ENCODE measurements around the gene C16orf86.
"Not testable (repeated sequence)": the region's sequence is repeated elsewhere in the genome, so short reads cannot be mapped to it uniquely, and the experiment has no call there.

C16orf86 gene

DNA sequence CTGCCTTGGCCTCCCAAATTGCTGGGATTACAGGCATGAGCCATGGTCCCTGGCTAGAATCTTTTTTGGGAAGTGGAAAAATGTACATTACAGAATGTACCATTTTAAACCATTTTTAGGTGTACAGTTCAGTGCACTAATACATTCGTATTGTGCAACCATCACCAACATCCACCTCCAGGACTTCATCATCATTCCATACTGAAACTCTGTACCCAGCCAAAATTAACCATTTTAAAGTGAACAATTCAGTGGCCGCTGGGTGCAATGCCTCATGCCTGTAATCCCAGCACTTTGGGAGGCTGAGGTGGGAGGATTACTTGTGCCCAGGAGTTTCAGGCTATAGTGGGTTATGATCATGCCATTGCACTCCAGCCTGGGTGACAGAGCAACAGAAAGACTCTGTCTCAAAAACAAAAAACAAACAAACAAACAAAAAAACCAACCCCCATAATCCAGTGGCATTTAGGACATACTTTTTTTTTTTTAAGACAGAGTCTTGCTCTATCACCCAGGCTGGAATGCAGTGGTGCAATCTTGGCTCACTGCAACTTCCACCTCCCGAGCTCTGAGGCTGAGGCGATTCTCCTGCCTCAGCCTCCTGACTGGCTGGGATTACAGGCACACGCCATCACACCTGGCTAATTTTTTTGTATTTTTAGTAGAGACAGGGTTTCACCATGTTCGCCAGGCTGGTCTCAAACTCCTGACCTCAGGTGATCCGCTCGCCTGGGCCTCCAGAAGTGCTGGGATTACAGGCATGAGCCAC, 27.1 kb downstream of the C16orf86 start:
- not testable (repeated sequence) for DNase-seq (ENCODE audit: low read depth)

DNA sequence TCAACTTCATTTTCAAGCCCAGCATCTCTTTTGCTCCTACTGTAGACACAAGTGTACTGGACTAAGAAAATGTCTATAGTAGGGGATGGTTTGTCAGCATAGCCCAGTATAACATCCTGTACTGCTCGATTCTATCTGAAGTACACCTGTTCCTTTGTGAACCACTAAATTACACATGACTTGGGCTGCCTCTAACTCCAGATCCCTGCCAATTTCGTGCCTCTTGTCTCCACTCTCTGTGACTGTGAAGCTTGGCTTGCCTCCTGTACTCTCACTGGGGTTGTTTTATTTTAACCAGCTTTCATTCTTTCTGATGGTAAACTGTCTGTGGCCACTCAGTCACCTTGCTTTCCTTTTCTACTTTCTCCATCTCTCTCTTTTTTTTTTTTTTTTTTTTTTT, 28.0 kb downstream of the C16orf86 start:
- no peak for DNase-seq (ENCODE audit: low read depth)

DNA sequence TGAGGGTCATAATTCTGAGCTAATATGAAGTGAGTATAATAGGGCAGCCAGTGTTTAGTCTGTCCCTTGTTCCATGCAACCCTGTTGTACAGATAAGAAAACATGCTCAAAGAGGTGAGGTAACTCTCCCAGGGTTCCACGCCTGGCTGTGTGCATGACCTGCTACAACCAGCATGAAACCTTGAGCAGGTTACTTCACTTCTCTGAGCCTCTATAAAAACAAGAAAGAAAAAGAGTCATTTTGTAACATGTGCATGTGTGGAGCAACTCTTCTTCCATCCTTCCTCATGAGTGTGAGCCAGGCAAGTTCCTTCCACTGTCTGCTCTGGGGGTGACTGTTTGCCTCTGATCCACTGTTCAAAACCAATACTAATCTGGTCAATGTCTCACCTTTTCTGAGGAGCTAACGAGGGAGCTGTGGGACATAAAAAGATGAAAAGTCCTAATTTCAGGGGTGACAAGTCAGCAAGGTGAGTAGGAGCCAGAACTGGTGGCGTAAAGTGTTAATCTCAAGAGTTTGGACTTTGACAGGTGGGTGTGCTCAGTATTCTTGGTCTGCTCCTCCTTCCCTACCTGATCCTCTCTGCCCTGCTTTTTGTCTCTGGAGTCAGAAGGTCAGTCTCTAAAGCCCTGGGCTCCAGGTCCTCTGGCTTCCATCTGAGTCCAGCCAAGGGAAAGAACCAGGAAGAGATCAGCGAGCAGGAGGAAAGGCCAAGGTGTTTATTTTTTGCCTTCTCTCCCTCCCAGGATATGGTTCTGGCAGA, 31.0 kb downstream of the C16orf86 start:
- DNase-seq (ENCODE audit: low read depth) = no peak

DNA sequence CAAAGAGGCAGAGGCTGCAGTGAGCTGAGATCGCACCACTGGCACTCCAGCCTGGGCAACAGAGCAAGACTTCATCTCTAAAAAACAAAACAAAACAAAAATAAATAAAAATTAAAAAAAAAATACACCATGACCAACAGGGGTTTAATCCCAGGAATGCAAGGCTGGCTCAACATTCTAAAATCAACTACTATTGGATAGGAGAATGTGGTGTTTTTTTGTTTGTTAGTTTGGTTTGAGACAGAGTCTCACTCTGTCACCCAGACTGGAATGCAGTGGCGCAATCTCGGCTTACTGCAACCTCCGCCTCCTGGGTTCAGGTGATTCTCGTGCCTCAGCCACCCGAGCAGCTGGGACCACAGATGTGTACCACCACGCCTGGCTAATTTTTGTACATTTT, 32.7 kb downstream of the C16orf86 start:
- no peak for DNase-seq (ENCODE audit: low read depth)

DNA sequence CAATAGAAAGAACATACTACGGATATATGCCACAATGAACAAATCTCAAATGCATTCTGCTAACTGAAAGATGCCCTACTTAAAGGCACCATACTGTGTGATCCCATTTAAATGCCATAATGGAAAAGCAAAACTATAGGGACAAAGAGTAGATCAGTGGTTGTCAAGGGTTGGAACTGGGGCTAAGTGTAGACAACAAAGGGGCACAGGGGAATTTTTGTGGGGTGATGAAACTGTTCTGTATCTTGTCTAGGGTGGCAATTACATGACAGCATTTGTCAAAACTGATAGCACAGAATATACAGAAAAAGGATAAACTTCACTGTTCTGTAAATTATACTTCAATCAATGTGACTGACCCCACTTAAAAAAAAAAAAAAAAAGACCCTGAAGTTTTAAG, 34.8 kb downstream of the C16orf86 start:
- DNase-seq (ENCODE audit: low read depth) = no peak

DNA sequence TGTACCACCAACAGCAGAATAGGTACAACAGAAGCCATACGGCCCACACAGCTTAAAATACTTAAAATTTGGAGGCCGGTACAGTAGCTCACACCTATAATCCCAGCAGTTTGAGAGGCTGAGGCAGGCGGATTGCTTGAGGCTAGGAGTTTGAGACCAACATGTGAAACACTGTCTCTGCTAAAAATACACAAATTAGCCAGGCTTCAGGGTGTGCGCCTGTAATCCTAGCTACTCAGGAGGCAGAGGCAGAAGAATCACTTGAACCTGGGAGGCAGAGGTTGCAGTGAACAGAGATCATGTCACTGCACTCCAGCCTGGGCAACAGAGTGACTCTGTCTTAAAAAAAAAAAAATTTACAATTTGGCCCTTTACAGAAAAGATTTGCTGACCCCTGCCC, 35.5 kb downstream of the C16orf86 start:
- DNase-seq (ENCODE audit: low read depth) = no peak

DNA sequence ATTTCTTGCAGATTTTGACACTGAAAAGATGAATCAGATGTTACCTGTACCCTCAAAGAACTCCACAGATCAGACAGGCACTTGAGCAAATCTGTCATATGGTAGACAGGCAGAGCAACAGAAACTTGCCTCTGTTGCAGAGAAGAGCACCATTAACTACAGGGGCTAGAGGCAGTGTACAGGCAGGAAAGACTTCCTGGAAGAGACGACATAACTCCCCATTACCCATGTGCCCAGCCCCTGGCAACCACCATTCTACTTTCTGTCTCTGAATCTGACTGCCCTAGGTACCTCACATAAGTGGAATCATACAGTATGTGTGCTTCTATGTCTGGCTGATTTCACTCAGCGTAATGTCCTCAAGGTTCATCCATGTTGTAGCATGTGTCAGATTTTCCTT, 37.0 kb downstream of the C16orf86 start:
- DNase-seq (ENCODE audit: low read depth) = no peak

DNA sequence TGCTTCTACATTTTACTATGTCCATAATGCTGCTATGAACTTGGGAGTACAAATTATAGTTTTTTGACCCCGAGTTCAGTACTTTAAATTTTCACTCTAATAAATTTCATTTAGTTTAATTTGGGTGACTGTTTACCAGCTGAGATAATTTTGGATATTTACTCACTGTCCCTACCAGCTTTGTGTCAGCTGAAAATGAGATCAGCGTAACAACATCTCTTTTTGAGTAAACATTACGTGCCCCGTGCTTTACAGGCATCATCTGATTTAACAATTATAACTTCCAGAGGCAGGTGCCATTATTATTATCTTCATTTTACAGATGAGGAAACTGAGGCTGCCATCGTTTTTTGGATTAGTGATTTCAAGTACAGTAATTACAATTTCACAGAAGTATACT, 37.5 kb downstream of the C16orf86 start:
- no peak for DNase-seq (ENCODE audit: low read depth)

DNA sequence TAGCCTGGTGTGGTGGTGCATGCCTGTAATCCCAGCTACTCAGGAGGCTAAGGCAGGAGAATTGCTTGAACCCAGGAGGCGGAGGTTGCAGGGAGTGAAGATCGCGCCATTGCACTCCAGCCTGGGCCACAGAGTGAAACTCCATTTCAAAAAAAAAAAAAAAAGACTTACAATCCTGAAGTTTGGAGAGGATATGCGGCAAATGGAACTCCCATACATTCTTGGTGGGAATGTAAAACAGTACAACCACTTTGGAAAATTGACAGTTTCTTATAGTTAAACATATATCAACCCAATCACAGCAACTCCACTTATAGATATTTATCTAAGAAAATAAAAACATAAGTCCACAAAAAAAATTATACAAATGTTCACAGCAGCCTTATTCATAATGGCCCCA, 40.6 kb downstream of the C16orf86 start:
- no peak for DNase-seq (ENCODE audit: low read depth)

DNA sequence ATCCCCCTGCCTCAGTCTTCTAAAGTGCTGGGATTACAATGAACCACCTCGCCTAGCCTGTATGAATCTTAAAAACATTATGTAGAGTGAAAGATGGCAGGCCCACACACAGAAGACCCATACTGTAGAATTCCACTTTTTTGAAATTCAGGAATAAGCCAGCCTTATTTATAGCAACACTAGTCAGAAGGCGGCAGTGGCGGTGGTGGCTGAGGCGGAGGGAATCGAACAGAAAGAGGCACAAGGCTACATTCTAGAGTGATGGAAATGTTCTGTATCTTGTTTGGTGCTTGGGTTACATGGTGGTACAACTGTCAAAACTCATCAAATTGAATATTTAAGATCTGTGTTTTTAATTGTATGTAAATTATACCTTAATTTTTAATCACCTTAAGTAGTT, 41.2 kb downstream of the C16orf86 start:
- no peak for DNase-seq (ENCODE audit: low read depth)

DNA sequence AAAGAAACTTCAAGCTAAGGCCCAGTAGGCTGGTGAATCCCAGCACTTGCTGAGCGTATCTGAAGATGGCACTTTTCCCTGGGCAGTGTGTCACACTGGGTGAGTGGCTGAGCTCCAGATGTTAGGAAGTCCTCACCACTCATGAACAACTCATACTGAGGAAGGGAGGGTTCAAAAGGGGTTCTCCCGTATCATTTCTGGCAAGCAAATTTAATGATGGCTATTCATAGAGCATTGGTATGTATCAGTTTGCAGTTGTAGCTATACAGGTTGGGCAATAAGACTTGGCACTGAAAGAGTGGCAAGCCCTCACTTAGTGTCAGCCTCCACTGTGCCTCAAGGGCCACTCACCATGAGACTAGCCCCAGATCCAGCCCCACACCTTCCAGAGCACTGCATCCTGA, 41.8 kb downstream of the C16orf86 start:
- DNase-seq (ENCODE audit: low read depth) = no peak

DNA sequence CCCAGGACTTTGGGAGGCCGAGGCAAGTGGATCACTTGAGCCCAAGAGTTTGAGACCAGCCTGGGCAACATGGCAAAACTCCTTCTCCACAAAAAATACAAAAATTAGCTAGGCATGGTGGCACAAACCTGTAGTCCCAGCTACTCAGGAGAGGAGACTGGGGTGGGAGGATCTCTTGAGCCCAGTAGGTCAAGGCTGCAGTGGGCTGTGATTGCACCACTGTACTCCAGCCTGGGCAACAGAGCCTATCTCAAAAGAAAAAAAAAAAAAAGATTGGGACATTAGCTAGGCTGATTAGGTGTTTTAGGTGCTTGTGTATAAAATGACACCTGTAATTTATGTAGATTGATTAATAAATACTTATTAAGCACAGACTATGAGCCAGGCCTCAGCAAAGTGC, 42.4 kb downstream of the C16orf86 start:
- no peak for DNase-seq (ENCODE audit: low read depth)

DNA sequence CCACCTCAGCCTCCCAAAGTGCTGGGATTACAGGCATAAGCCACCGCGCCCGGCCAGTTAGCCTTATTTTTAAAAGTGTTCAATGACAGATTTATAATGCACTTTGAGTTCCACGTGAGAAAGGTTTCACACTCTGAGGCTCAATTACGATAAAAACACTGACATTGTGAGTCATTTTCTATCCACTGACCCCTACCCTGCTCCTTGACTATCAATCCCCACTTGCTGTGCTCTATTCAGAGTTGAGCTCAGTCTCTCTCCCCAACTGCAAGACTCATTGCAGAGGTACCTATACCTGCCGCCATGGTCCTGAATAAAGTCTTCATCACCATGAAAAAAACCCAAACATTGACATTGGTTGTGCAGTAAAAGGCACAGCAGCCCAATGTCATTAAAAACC, 44.0 kb downstream of the C16orf86 start:
- DNase-seq (ENCODE audit: low read depth) = no peak

DNA sequence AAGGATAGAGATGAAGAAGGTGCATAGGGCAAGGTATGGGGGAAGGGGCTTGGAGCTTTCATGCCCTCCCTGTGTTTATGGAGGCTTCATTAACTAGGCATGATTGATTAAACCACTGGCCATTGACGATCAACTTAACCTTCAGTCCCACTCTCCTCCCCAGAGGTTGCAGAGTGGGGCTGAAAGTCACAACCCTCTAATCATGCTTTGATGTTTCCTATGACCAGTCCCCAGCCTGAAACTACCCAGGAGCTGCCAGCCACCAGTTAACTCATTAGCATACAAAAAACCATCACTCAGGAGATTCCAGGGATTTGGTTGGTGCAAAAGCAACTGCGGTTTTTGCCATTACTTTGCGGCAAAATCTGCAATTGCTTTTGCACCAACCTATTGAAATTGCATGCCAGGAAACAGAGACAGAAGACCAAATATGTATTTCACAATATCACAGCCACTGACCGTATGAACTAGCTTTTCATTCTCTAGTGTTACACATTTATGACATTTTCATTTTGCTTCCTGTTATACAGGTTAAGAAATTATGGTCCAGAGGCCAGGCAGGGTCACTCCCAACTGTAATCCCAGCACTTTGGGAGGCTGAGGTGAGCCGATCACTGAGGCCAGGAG, 47.1 kb downstream of the C16orf86 start:
- DNase-seq (ENCODE audit: low read depth) = no peak

DNA sequence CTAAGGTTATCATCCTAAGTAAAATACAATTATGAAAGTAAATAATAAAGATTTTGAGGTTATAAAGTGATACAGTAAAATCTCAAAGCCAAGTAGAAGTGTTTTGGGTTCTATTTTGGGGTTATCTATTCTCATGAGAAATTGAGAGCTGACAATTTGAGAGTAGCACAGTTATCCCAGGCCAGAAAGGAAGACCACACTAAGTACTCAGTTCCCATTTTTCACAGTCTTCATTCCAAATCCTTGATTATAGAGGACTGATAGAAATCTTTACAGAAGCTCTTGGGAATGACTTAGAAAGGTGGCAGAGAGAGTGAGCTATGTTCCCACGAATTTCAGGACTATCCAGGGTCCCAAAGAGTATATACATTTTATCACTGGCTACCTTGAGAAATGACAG, 47.9 kb downstream of the C16orf86 start:
- DNase-seq (ENCODE audit: low read depth) = no peak

DNA sequence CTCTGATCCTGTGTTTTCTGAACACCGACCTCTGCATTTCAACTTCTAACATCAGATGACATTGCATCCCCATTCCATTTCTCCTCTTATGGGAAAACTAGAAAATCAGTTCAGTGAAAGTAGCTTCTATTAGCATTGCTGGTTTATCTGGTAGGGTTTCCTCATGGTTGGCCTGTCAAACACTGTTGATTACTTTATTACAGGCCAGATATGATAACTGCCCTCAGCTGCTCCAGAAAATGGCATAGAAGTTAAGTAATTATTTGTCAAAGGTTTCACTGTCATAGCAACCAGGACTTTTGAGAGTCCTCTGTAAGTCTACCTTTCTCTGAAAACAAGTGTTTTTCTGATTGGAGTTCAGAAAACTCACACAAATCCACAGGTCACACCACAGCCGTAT, 49.5 kb downstream of the C16orf86 start:
- no peak for DNase-seq (ENCODE audit: low read depth)

Data from stimulated activated CD8-positive, alpha-beta memory T cell treated with anti-CD3 and anti-CD28 coated beads, Interleukin-15, amount 100 ng/mL, for 1 hour (primary cell).